AG04449 (cell line): ENCODE measurements around the gene DTNBP1.
"Not testable (repeated sequence)": the region's sequence is repeated elsewhere in the genome, so short reads cannot be mapped to it uniquely, and the experiment has no call there.

ENCODE experiments used
- CTCF ChIA-PET: fragments of 350-600 bp; formaldehyde crosslinking; extraction: SDS; loops from one replicate; lab custom pipeline; 2021; ENCODE audit warnings: antibody characterized with exemption; lab: Yijun Ruan, JAX
- POLR2A ChIA-PET: fragments of 400-600, 350-600 bp; formaldehyde crosslinking; extraction: SDS; loops from one replicate; lab custom pipeline; 2020; ENCODE audit warnings: antibody characterized with exemption, inconsistent platforms; lab: Yijun Ruan, JAX
- DNase-seq: peaks from one replicate; pipeline ENCODE4 v3.0.0-alpha.2; 2010; ENCODE audit warnings: low read depth, low spot score
- H3K4me3 ChIP-seq: 2 replicates; pipeline ENCODE4 v1.5.1; 2011; ENCODE audit warnings: low read depth, mild to moderate bottlenecking, control low read depth, low read length
- CTCF ChIP-seq: IDR thresholded peaks from one replicate; pipeline ENCODE4 v1.5.1; 2011; ENCODE audit warnings: mild to moderate bottlenecking, moderate library complexity, low read length, control low read depth, inconsistent platforms; ENCODE audit not compliant: insufficient read depth; ENCODE audit errors: missing control alignments

The DTNBP1 gene

GRCh38 chr6:15550546-15551123, 112.2 kb downstream of the DTNBP1 start:
- H3K4me3 ChIP-seq: no peak overlapping the region
- CTCF ChIA-PET: interaction anchor here (0.8 to 1.4 kb wide), 3 partner anchors 8 to 1642 kb away, joined by 3 to 5 read pairs (median 3); no protein-coding TSS in a partner anchor
- POLR2A ChIA-PET: no interaction called here
- DNase-seq: no peak
- TF ChIP-seq CTCF: no peak

DNA sequence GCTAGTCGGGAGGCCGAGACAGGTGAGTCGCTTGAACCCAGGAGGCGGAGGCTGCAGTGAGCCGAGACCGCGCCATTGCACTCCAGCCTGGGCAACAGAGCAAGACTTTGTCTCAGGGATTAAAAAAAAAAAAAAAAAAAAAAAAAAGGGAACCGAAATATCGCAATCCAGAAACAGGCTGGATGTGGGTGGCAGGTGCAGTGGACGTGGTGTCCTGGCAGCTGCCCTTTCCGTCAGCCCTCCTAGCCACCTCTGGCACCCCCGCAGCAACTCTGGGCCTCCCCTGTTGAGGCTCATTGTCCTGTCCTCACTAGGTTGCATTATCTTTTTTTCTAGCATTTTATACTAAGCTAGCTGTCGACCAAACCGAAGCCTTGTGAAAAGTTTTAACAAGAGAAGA, 113.5 kb downstream of the DTNBP1 start:
- no peak for TF ChIP-seq CTCF
- no peak overlapping the region for H3K4me3 ChIP-seq
- ChIA-PET CTCF (interaction anchor here (1.4 kb wide), 1 partner anchor 1640 kb away, joined by 3 read pairs; no protein-coding TSS in a partner anchor), POLR2A (no interaction called here)
- no peak for DNase-seq

DNA sequence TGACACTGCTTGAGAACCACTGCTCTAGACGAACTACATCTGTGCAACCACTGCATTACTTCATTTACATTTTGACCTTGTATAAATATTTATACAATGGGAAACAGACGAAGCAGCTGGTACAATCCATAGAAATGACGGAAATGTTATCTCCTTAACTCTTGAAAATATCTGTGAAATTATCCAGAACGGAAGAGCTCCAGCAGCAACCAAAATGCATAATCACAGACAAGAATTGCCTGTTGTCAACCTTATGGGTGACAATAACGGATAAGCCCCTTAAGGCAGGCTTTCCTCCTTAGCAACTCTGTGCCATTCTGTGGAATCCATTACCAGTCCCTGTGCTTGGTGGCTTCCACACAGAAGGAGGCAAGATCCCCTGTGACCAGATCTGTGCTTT, 115.4 kb downstream of the DTNBP1 start:
- ChIA-PET POLR2A (no interaction called here), CTCF (no interaction called here)
- DNase-seq: no peak
- no peak overlapping the region for H3K4me3 ChIP-seq
- TF ChIP-seq CTCF: no peak

- no peak for DNase-seq
- ChIA-PET CTCF (no interaction called here), POLR2A (no interaction called here)
- TF ChIP-seq CTCF: no peak
- H3K4me3 ChIP-seq: no peak overlapping the region
Observed at GRCh38 chr6:15546591-15546990, 116.2 kb downstream of the DTNBP1 start.

DNA sequence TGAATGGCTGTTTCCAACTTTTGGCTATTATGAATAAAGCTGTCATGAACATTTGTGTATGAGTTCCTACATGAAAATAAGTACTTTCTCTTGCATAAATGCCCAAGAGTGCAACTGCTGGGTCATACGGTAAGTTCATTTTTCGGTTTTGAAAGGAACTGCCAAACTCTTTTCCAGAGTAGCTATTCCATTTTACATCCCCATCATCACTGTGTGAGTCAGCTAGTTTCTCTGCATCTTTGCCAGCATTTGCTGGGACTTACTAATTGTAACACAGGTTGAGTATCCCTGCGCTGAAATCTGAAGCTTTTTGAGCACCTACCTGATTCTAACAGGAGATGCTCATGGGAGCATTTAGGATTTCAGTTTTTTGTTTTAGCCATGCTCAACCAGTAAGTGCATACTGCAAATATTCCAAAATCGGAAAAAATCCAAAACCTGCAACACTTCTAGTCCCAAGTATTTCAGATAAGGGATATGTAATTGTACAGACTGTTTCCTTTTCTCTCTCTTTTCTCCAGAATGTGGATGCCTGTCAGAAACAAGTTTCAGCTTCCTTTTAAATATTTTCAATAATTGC, 118.4 kb downstream of the DTNBP1 start:
- ChIA-PET CTCF (interaction anchor here (1.2 kb wide), 1 partner anchor 1416 kb away, joined by 3 read pairs; no protein-coding TSS in a partner anchor), POLR2A (no interaction called here)
- no peak for TF ChIP-seq CTCF
- no peak overlapping the region for H3K4me3 ChIP-seq
- DNase-seq: no peak

- POLR2A ChIA-PET, H3K4me3 ChIP-seq, DNase-seq: not testable (repeated sequence)
- CTCF ChIA-PET: interaction anchor here (1.2 kb wide), 1 partner anchor 1415 kb away, joined by 3 read pairs; no protein-coding TSS in a partner anchor
Observed at GRCh38 chr6:15543332-15543917, 119.4 kb downstream of the DTNBP1 start.
